Measurements from ENCODE around the gene CDPF1. TPM values are rescaled to one million over a fixed set of nuclear protein-coding genes. Genes with fewer than 3 reads are reported as not detected.
"Not testable (repeated sequence)": the region's sequence is repeated elsewhere in the genome, so short reads cannot be mapped to it uniquely, and the experiment has no call there.

CDPF1 gene
- total RNA-seq, 2 donors from 2014 or later: 9.7 to 11.9 TPM

- H3K4me1 ChIP-seq: peaks cover 0 to 24% of the 10 kb centered on the region in 2 donors
- H3K27me3 ChIP-seq: no peaks in the 10 kb centered on the region
- no peak overlapping the region for H3K4me3 ChIP-seq
- H3K36me3 ChIP-seq: peaks cover 51% of the 10 kb centered on the region
- TF ChIP-seq CTCF (IDR thresholded peaks at IDR 0.05): no peak
- H3K9me3 ChIP-seq: no peaks in the 10 kb centered on the region
- DNase-seq (ENCODE audit: low spot score): no peak
- H3K27ac ChIP-seq: no peak overlapping the region
Observed at GRCh38 chr22:46272196-46272595, 22.1 kb upstream of the CDPF1 start.

- peak overlapping the region; percentile 48 to 90 for H3K27ac ChIP-seq
- no peak for TF ChIP-seq CTCF (IDR thresholded peaks at IDR 0.05)
- H3K27me3 ChIP-seq: no peaks in the 10 kb centered on the region
- no peak overlapping the region for H3K4me3 ChIP-seq
- peaks cover 27% of the 10 kb centered on the region for H3K36me3 ChIP-seq
- H3K9me3 ChIP-seq: no peaks in the 10 kb centered on the region
- peaks cover 0 to 31% of the 10 kb centered on the region in 2 donors for H3K4me1 ChIP-seq
- no peak for DNase-seq (ENCODE audit: low spot score)
Observed at GRCh38 chr22:46269564-46269963, 19.5 kb upstream of the CDPF1 start.

GRCh38 chr22:46267431-46268279 lies 17.6 kb upstream of the CDPF1 start, which contains the start of gene TTC38:
Gene TTC38, plus strand, starts transcription at chr22:46268008. Its CDS starts 32 bp downstream, at chr22:46268040.
- Histone ChIP-seq H3K36me3 (peaks cover 8% of the 10 kb centered on the region), H3K9me3 (no peaks in the 10 kb centered on the region), H3K4me3 (peak within 1 kb of the TSS; percentile 64 to 82), H3K27ac (peak within 1 kb of the TSS; percentile 81 to 90), H3K4me1 (peaks cover 0 to 25% of the 10 kb centered on the region in 2 donors), H3K27me3 (no peaks in the 10 kb centered on the region)
- no peak for TF ChIP-seq CTCF (IDR thresholded peaks at IDR 0.05)
- DNase-seq (ENCODE audit: low spot score): peak; percentile 94

- not testable (repeated sequence) for H3K36me3 ChIP-seq; H3K27me3 ChIP-seq; H3K4me3 ChIP-seq; DNase-seq (ENCODE audit: low spot score); H3K27ac ChIP-seq; H3K9me3 ChIP-seq
- peaks cover 0 to 25% of the 10 kb centered on the region in 2 donors for H3K4me1 ChIP-seq
Observed at GRCh38 chr22:46265627-46266026, 15.5 kb upstream of the CDPF1 start.

GRCh38 chr22:46264520-46264919 lies 14.4 kb upstream of the CDPF1 start:
- peaks cover 0 to 24% of the 10 kb centered on the region in 2 donors for H3K4me1 ChIP-seq
- not testable (repeated sequence) for H3K27me3 ChIP-seq; DNase-seq (ENCODE audit: low spot score); H3K9me3 ChIP-seq; H3K36me3 ChIP-seq; H3K27ac ChIP-seq; H3K4me3 ChIP-seq

GRCh38 chr22:46263216-46263590 lies 13.1 kb upstream of the CDPF1 start, which contains the start of gene PKDREJ:
Gene PKDREJ, minus strand, starts transcription at chr22:46263343. Its CDS starts 21 bp downstream, at chr22:46263322.
- no peak for TF ChIP-seq CTCF (IDR thresholded peaks at IDR 0.05)
- H3K4me3 ChIP-seq: peak within 1 kb of the TSS; percentile 18 to 41
- H3K9me3 ChIP-seq: no peaks in the 10 kb centered on the region
- no peaks in the 10 kb centered on the region for H3K27me3 ChIP-seq
- no peak for DNase-seq (ENCODE audit: low spot score)
- peaks cover 0 to 11% of the 10 kb centered on the region in 2 donors for H3K4me1 ChIP-seq
- H3K36me3 ChIP-seq: no peaks in the 10 kb centered on the region
- no peak within 1 kb of the TSS for H3K27ac ChIP-seq
